GM12878 (cell line): Measurements from ENCODE around the gene RSPH9. TPM values are rescaled to one million over a fixed set of nuclear protein-coding genes. Genes with fewer than 3 reads are reported as not detected.
"Not testable (repeated sequence)": the region's sequence is repeated elsewhere in the genome, so short reads cannot be mapped to it uniquely, and the experiment has no call there.

Experiments
- ATAC-seq: fragments of 200-7000 bp; cut with Tn5 transposase; 3 replicates; pipeline ENCODE4 v1.9.1; 2020; ENCODE audit warnings: mild to moderate bottlenecking, moderate library complexity
- BruUV-seq: library from RNA; stranded (reverse); fragments of 400-500 nt; replicated peaks from 2 replicates; lab custom pipeline; 2021; lab: Mats Ljungman, UMichigan
- CTCF ChIA-PET: fragments of 300-600 bp; sonication (Branson Sonifier 250); formaldehyde crosslinking; extraction: SDS; loops from one replicate; lab custom pipeline; 2021; ENCODE audit warnings: inconsistent platforms; lab: Yijun Ruan, JAX
- POLR2A ChIA-PET: fragments of 350-600 bp; formaldehyde crosslinking; extraction: SDS; loops from one replicate; lab custom pipeline; 2021; ENCODE audit warnings: inconsistent platforms; lab: Charles Lee
- RAD21 ChIA-PET: fragments of 300-600 bp; sonication (Branson Sonifier 250); formaldehyde crosslinking; loops from one replicate; lab custom pipeline; 2023; ENCODE audit warnings: antibody characterized with exemption; ENCODE audit not compliant: unreplicated experiment; lab: Charles Lee
- SMC1A ChIA-PET: fragments of 300-600 bp; sonication (Branson Sonifier 250); formaldehyde crosslinking; loops from one replicate; lab custom pipeline; 2023; ENCODE audit not compliant: unreplicated experiment, uncharacterized antibody; lab: Charles Lee
- DNase-seq: peaks from one replicate; pipeline ENCODE4 v3.0.0-alpha.2; 2011; ENCODE audit warnings: low read depth, low spot score
- FAIRE-seq: peaks from 3 replicates; lab custom pipeline; 2011; peaks lifted over from hg19 to GRCh38; lab: Jason Lieb, UNC
- H2AFZ ChIP-seq: 2 replicates; pipeline ENCODE4 v1.6.0; 2011; ENCODE audit warnings: low read depth, low read length, control low read depth; ENCODE audit not compliant: control insufficient read depth
- H3K27ac ChIP-seq: 2 replicates; pipeline ENCODE4 v1.5.1; 2011; ENCODE audit warnings: control low read depth; ENCODE audit not compliant: control insufficient read depth, insufficient read depth
- H3K27me3 ChIP-seq, 2 experiments: replicated peaks in 1 of 2; 2 replicates each; pipeline versions ENCODE4 v1.6.0 to v1.6.1; 2011; ENCODE audit warnings: low read length in 1 of 2; ENCODE audit not compliant: control insufficient read depth in 2 of 2, insufficient read depth in 2 of 2
- H3K36me3 ChIP-seq, 2 experiments: 2 replicates each; pipeline ENCODE4 v1.5.1; 2011; ENCODE audit warnings: low read length in 1 of 2; ENCODE audit not compliant: control insufficient read depth in 2 of 2, insufficient read depth in 2 of 2
- H3K4me1 ChIP-seq: 2 replicates; pipeline ENCODE4 v1.6.1; 2011; ENCODE audit warnings: mild to moderate bottlenecking, low read length, moderate library complexity, mixed read lengths; ENCODE audit not compliant: control insufficient read depth, insufficient read depth
- H3K4me2 ChIP-seq: 2 replicates; pipeline ENCODE4 v1.6.0; 2011; ENCODE audit warnings: control low read depth; ENCODE audit not compliant: control insufficient read depth, insufficient read depth
- H3K4me3 ChIP-seq: fragments of 200-600 bp; sonication (generic); 2 replicates; pipeline ENCODE4 v1.5.1; 2016
- H3K79me2 ChIP-seq: 2 replicates; pipeline ENCODE4 v1.6.0; 2011; ENCODE audit warnings: low read length; ENCODE audit not compliant: control insufficient read depth, insufficient read depth
- H3K9ac ChIP-seq: 2 replicates; pipeline ENCODE4 v1.8.0; 2011; ENCODE audit warnings: low read length, control low read depth, mixed read lengths; ENCODE audit not compliant: control insufficient read depth, insufficient read depth
- H3K9me3 ChIP-seq: replicated peaks from 3 replicates; pipeline ENCODE4 v1.5.1; 2011; ENCODE audit warnings: mild to moderate bottlenecking, low read length; ENCODE audit not compliant: control insufficient read depth, insufficient read depth
- H4K20me1 ChIP-seq: 2 replicates; pipeline ENCODE4 v1.6.0; 2011; ENCODE audit not compliant: control insufficient read depth, insufficient read depth
- MTA3 ChIP-seq: IDR thresholded peaks from 2 replicates; pipeline ENCODE4 v1.6.1; 2012; ENCODE audit warnings: low read length, inconsistent platforms, borderline replicate concordance
- WGBS: methylation state at CpG from one replicate; pipeline ENCODE4 v1.1.6; 2016; ENCODE audit warnings: low lambda C conversion rate; ENCODE audit not compliant: insufficient replicate concordance, insufficient coverage; ENCODE audit errors: missing lambda C conversion rate; 5-methylcytosine and 5-hydroxymethylcytosine counted together
- in situ Hi-C: fragments of 300-500 bp; cut with MboI; formaldehyde crosslinking; loops from 9 replicates; pipeline ENCODE4 v1.14.3; 2018; ENCODE audit warnings: mixed read lengths
- intact Hi-C: fragments of 100-400 bp; cut with micrococcal nuclease; formaldehyde crosslinking; loops from one replicate; pipeline ENCODE4 v1.14.2; 2022; ENCODE audit not compliant: unreplicated experiment
- polyA plus RNA-seq, 11 experiments: library from polyadenylated mRNA; depleted of rRNA in 4 of 11; unstranded in 6 of 11; stranded (reverse) in 5 of 11; fragments of >200 nt; fragmentation: Nextera tagmentation in 4 of 11; fragmentation: Illumina TruSeq in 1 of 11; extraction: Ambion mirVana in 4 of 11; extraction: Trizol in 1 of 11; gene quantifications; 1 replicate in 1 of 11; 2 replicates in 10 of 11; pipeline versions ENCODE4 v1.2.1 to v1.2.3, GENCODE V29; 2011 to 2016; ENCODE audit warnings: inconsistent platforms in 2 of 11, missing spikeins in 2 of 11, low read depth in 1 of 11
- total RNA-seq, 4 experiments: library from RNA; depleted of rRNA in 3 of 4; stranded (reverse); fragments of >200 nt in 3 of 4; fragmentation: Illumina TruSeq in 1 of 4; extraction: Trizol in 1 of 4; gene quantifications; 2 replicates each; pipeline versions ENCODE4 v1.2.1 to v1.2.3, GENCODE V29; 2013 to 2021

RSPH9 gene
- total and polyA plus RNA-seq, 10 of the 15 experiments (the other 5 are each of a cell fraction or from before 2014, with no cell fraction given): 0.26 to 0.63 (median 0.36) TPM; not detected in 6

- BruUV-seq: no TSS peak
- intact Hi-C loops: no loop called here
- Histone ChIP-seq H3K79me2 (peaks cover 26% of the 10 kb centered on the region), H3K27me3 (no peaks in the 10 kb centered on the region), H3K9me3 (no peaks in the 10 kb centered on the region), H2AFZ (peak overlapping the region; percentile 51; the same call in 1 of the 2 replicates), H3K36me3 (peaks cover 0 to 4% of the 10 kb centered on the region in 2 experiments; a peak in 1 of 4 replicates), H3K4me3 (no peak overlapping the region), H3K27ac (peak overlapping the region; percentile 63), H3K4me1 (peaks cover 25% of the 10 kb centered on the region), H4K20me1 (no peaks in the 10 kb centered on the region), H3K9ac (no peak overlapping the region), H3K4me2 (no peak overlapping the region; the same call in 1 of the 2 replicates)
- DNase-seq (no peak), ATAC-seq (no peak), FAIRE-seq (no peak)
- POLR2A ChIA-PET: interaction anchor here (0.6 to 2.9 kb wide), 8 partner anchors 13 to 702 kb away, joined by 3 to 16 read pairs (median 5); partner anchors contain the start of genes CNPY3 and DNPH1
- RAD21 ChIA-PET: no interaction called here
- CTCF ChIA-PET: interaction anchor here (0.9 to 2.3 kb wide), 3 partner anchors 22 to 637 kb away, joined by 3 to 16 read pairs (median 10); no protein-coding TSS in a partner anchor
- SMC1A ChIA-PET: interaction anchor here (1.4 to 2.1 kb wide), 2 partner anchors 54 to 139 kb away, joined by 3 to 7 read pairs; partner anchors contain the start of gene VEGFA
- no peak for TF ChIP-seq MTA3
- WGBS: 96% methylated on average over 1 of the region's 1 CpG
- in situ Hi-C loops: no loop called here
Observed at GRCh38 chr6:43630980-43631619, 13.7 kb upstream of the RSPH9 start.

GRCh38 chr6:43633002-43633401, 11.8 kb upstream of the RSPH9 start:
- FAIRE-seq, H3K9ac ChIP-seq, H3K9me3 ChIP-seq, H4K20me1 ChIP-seq, H3K27me3 ChIP-seq, intact Hi-C loops, H2AFZ ChIP-seq, H3K36me3 ChIP-seq, SMC1A ChIA-PET, CTCF ChIA-PET, H3K4me3 ChIP-seq, BruUV-seq, DNase-seq, H3K4me2 ChIP-seq, ATAC-seq, H3K27ac ChIP-seq, in situ Hi-C loops: not testable (repeated sequence)
- Histone ChIP-seq H3K4me1 (peaks cover 16% of the 10 kb centered on the region), H3K79me2 (peaks cover 27% of the 10 kb centered on the region)
- WGBS: 61% methylated on average over 6 of the region's 7 CpGs
- ChIA-PET RAD21 (interaction anchor here (0.7 kb wide), 1 partner anchor 451 kb away, joined by 3 read pairs; the partner anchor contains the start of gene CUL9), POLR2A (interaction anchor here (0.6 to 0.7 kb wide), 3 partner anchors 17 to 362 kb away, joined by 3 to 4 read pairs (median 4); no protein-coding TSS in a partner anchor)
